Peyer's patch (tissue), 4 donors: ENCODE results near the gene SAMD4B. TPM values are rescaled to one million over a fixed set of nuclear protein-coding genes. Genes with fewer than 3 reads are reported as not detected.

Experiments
- DNase-seq, 3 donors: peaks; one replicate each; pipeline ENCODE4 v3.0.0-alpha.2; 2017 to 2019
- H3K27ac ChIP-seq, 4 donors: fragments of 200-600 bp; sonication (generic); one replicate each; pipeline ENCODE4 v1.5.1; 2016 to 2019
- H3K27me3 ChIP-seq, 2 donors: fragments of 200-600 bp; sonication (generic); one replicate each; pipeline ENCODE4 v1.5.1; 2019
- H3K36me3 ChIP-seq, 3 donors: fragments of 200-600 bp; sonication (generic); one replicate each; pipeline ENCODE4 v1.5.1; 2016 to 2019
- H3K4me1 ChIP-seq, 4 donors: fragments of 200-600 bp; sonication (generic); one replicate each; pipeline ENCODE4 v1.5.1; 2016 to 2019
- H3K4me3 ChIP-seq, 4 donors: fragments of 200-600 bp; sonication (generic); 1 replicate in 3 of 4; 2 replicates in 1 of 4; pipeline ENCODE4 v1.5.1; 2016 to 2019; ENCODE audit warnings: mild to moderate bottlenecking in 1 of 4
- H3K9me3 ChIP-seq, 4 donors: fragments of 200-600 bp; sonication (generic); one replicate each; pipeline ENCODE4 v1.5.1; 2016 to 2019; ENCODE audit warnings: mild to moderate bottlenecking in 1 of 4
- CTCF ChIP-seq, 6 experiments: fragments of 450-650 bp in 4 of 6; fragments of 200-600 bp in 2 of 6; sonication (generic) in 1 of 6; IDR thresholded peaks; one replicate each; pipeline ENCODE4 v1.5.1; 2017 to 2019; ENCODE audit warnings: antibody characterized with exemption in 6 of 6, mild to moderate bottlenecking in 3 of 6, moderate library complexity in 1 of 6
- POLR2A ChIP-seq, 2 donors: fragments of 450-650 bp; IDR thresholded peaks; one replicate each; pipeline ENCODE4 v1.5.1; 2017; ENCODE audit warnings: antibody characterized with exemption in 2 of 2, mild to moderate bottlenecking in 2 of 2, moderate library complexity in 2 of 2
- total RNA-seq, 4 donors: library from RNA; depleted of rRNA; stranded (reverse); fragments of >200 nt; gene quantifications; one replicate each; pipeline ENCODE4 v1.1.0, GENCODE V29; 2016

Gene SAMD4B
- total RNA-seq, 4 donors from 2014 or later = 69.0 to 126 (median 91.8) TPM

GRCh38 chr19:39319892-39320248, 22.4 kb upstream of the SAMD4B start:
- Histone ChIP-seq H3K36me3 (peaks cover 0 to 2% (median 0%) of the 10 kb centered on the region in 3 donors), H3K4me1 (peaks cover 0 to 13% (median 0%) of the 10 kb centered on the region in 4 donors), H3K4me3 (peak overlapping the region in 3 of 4 donors; percentile 56 to 66 (median 65)), H3K27me3 (no peaks in the 10 kb centered on the region), H3K27ac (no peak overlapping the region), H3K9me3 (no peaks in the 10 kb centered on the region)
- DNase-seq = no peak
- no peak for TF ChIP-seq POLR2A (IDR thresholded peaks at IDR 0.05)
- no peak for TF ChIP-seq CTCF (IDR thresholded peaks at IDR 0.05)

- no peak for DNase-seq
- H3K4me1 ChIP-seq = peaks cover 0 to 13% (median 0%) of the 10 kb centered on the region in 4 donors
- no peaks in the 10 kb centered on the region for H3K36me3 ChIP-seq
- no peaks in the 10 kb centered on the region for H3K9me3 ChIP-seq
- H3K4me3 ChIP-seq = peak overlapping the region; percentile 17 to 66 (median 60)
- H3K27ac ChIP-seq = peak overlapping the region in 2 of 4 donors; percentile 25 to 38
- TF ChIP-seq CTCF (IDR thresholded peaks at IDR 0.05) (no peak), POLR2A (IDR thresholded peaks at IDR 0.05) (no peak)
- H3K27me3 ChIP-seq = no peaks in the 10 kb centered on the region
Observed at GRCh38 chr19:39321117-39321831, 20.9 kb upstream of the SAMD4B start.

GRCh38 chr19:39321832-39322176, 20.4 kb upstream of the SAMD4B start:
- H3K36me3 ChIP-seq = no peaks in the 10 kb centered on the region
- no peaks in the 10 kb centered on the region for H3K9me3 ChIP-seq
- no peak overlapping the region for H3K4me3 ChIP-seq
- H3K27me3 ChIP-seq = no peaks in the 10 kb centered on the region
- no peak for TF ChIP-seq POLR2A (IDR thresholded peaks at IDR 0.05)
- H3K27ac ChIP-seq = no peak overlapping the region
- DNase-seq = no peak
- H3K4me1 ChIP-seq = peaks cover 0 to 13% (median 0%) of the 10 kb centered on the region in 4 donors

GRCh38 chr19:39324242-39324842, 17.9 kb upstream of the SAMD4B start:
- H3K27ac ChIP-seq = no peak overlapping the region

GRCh38 chr19:39325778-39326665, 16.2 kb upstream of the SAMD4B start:
- Histone ChIP-seq H3K4me3 (no peak overlapping the region), H3K9me3 (no peaks in the 10 kb centered on the region), H3K4me1 (no peaks in the 10 kb centered on the region), H3K27ac (no peak overlapping the region), H3K27me3 (no peaks in the 10 kb centered on the region), H3K36me3 (no peaks in the 10 kb centered on the region)
- DNase-seq = no peak
- TF ChIP-seq CTCF (IDR thresholded peaks at IDR 0.05) (no peak), POLR2A (IDR thresholded peaks at IDR 0.05) (no peak)

More at GRCh38 chr19:39324242-39324842, 17.9 kb upstream of the SAMD4B start:
- H3K9me3 ChIP-seq = no peaks in the 10 kb centered on the region
- H3K36me3 ChIP-seq = no peaks in the 10 kb centered on the region
- H3K4me3 ChIP-seq = no peak overlapping the region
- no peaks in the 10 kb centered on the region for H3K27me3 ChIP-seq
- TF ChIP-seq POLR2A (IDR thresholded peaks at IDR 0.05) = no peak
- no peak for TF ChIP-seq CTCF (IDR thresholded peaks at IDR 0.05)
- H3K4me1 ChIP-seq = peaks cover 0 to 12% (median 0%) of the 10 kb centered on the region in 4 donors
- DNase-seq = no peak
